ENCODE measurements around the gene FAM78A. TPM values are rescaled to one million over a fixed set of nuclear protein-coding genes. Genes with fewer than 3 reads are reported as not detected.

The FAM78A gene
- total RNA-seq, 1 experiment from 2014 or later, result 31.6 TPM

DNA sequence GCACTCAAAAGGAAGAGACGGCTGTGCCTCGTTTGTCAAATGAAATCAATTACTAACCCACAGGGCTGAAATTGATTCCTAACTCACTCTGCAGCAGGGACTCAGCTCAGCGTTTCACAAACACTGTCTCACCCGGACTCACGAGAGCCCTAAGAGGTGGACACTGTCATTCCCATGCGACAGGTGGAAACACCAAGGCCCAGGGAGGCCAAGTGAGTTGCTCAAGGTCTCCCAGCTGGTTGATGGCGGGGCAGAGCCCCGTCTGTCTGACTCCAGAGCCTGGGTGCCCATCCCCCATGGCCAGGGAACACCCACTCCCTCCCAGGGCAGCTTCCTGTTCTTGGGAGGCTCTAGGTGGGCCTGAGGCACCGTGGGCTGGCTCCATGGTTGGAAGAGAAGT, 11.9 kb upstream of the FAM78A start:
- no peaks in the 10 kb centered on the region for H3K9me3 ChIP-seq (ENCODE audit: low read length)
- H3K27me3 ChIP-seq (ENCODE audit: low read length), result no peaks in the 10 kb centered on the region
- DNase-seq, result no peak
- H3K9ac ChIP-seq (ENCODE audit: low read length), result no peak overlapping the region
- no peak overlapping the region for H3K4me3 ChIP-seq (ENCODE audit: low read length)
- no peaks in the 10 kb centered on the region for H3K79me2 ChIP-seq (ENCODE audit: low read length)
- H2AFZ ChIP-seq (ENCODE audit: low read length), result no peak overlapping the region
- no peaks in the 10 kb centered on the region for H3K9me2 ChIP-seq (replicated peaks; ENCODE audit: insufficient read depth, low read length)
- H3K4me1 ChIP-seq (ENCODE audit: low read length), result peaks cover 4% of the 10 kb centered on the region; the same call in 1 of the 2 replicates
- H3K4me2 ChIP-seq (ENCODE audit: low read depth, low read length, poor library complexity, severe bottlenecking), result no peak overlapping the region
- no peaks in the 10 kb centered on the region for H4K20me1 ChIP-seq (ENCODE audit: insufficient read depth, low read depth, low read length)
- no peak overlapping the region for H3K27ac ChIP-seq (ENCODE audit: low read length)
- no peaks in the 10 kb centered on the region for H3K36me3 ChIP-seq (ENCODE audit: insufficient read depth, low read length)

DNA sequence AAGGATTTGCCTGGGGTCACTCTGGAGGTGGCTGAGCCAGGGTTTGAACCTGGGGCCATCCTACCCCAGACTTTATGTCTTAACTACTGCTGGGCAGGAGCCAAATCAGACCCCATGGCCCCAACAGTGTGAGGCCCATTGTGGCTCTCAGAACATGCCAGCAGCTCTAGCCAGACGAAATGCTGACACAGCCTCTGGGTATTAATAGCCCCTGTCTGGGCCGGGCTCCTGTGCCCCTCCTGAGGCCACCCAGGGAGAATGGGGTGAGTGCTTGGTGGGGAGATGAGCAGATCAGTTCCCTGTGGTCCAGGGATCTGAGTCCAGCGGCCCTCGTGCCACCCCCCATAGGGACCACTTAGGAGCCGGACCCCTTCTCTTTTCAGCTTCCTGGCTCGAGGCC, 11.0 kb upstream of the FAM78A start:
- H3K4me1 ChIP-seq (ENCODE audit: low read length), result peaks cover 4% of the 10 kb centered on the region; the same call in 1 of the 2 replicates
- H3K36me3 ChIP-seq (ENCODE audit: insufficient read depth, low read length), result no peaks in the 10 kb centered on the region
- no peak overlapping the region for H2AFZ ChIP-seq (ENCODE audit: low read length)
- H3K27me3 ChIP-seq (ENCODE audit: low read length), result no peaks in the 10 kb centered on the region
- no peak overlapping the region for H3K9ac ChIP-seq (ENCODE audit: low read length)
- H3K4me3 ChIP-seq (ENCODE audit: low read length), result no peak overlapping the region
- H3K9me2 ChIP-seq (replicated peaks; ENCODE audit: insufficient read depth, low read length), result no peaks in the 10 kb centered on the region
- no peaks in the 10 kb centered on the region for H4K20me1 ChIP-seq (ENCODE audit: insufficient read depth, low read depth, low read length)
- no peak overlapping the region for H3K4me2 ChIP-seq (ENCODE audit: low read depth, low read length, poor library complexity, severe bottlenecking)
- no peaks in the 10 kb centered on the region for H3K79me2 ChIP-seq (ENCODE audit: low read length)
- H3K9me3 ChIP-seq (ENCODE audit: low read length), result no peaks in the 10 kb centered on the region
- no peak for DNase-seq
- no peak overlapping the region for H3K27ac ChIP-seq (ENCODE audit: low read length)

DNA sequence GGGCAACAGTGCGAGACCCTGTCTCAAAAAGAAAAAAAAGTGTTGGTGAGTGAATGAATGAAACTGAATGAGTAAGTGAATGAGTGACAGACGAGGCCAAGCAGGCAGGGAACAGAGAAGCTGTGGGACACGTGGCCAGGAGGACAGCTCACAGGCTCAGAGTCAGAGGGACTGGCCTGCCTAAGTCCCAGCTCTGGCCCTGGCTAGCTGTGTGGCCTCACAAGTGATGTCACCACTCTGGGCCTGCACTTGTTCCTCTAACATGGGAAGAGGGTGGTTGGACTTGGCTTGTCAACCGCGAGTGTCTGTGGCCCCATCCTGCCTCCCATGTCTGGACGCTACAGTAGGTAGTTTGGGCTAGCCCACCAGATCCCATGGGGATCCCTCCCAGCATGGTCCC, 8.5 kb upstream of the FAM78A start:
- H3K4me3 ChIP-seq (ENCODE audit: low read length), result no peak overlapping the region
- DNase-seq, result no peak

DNA sequence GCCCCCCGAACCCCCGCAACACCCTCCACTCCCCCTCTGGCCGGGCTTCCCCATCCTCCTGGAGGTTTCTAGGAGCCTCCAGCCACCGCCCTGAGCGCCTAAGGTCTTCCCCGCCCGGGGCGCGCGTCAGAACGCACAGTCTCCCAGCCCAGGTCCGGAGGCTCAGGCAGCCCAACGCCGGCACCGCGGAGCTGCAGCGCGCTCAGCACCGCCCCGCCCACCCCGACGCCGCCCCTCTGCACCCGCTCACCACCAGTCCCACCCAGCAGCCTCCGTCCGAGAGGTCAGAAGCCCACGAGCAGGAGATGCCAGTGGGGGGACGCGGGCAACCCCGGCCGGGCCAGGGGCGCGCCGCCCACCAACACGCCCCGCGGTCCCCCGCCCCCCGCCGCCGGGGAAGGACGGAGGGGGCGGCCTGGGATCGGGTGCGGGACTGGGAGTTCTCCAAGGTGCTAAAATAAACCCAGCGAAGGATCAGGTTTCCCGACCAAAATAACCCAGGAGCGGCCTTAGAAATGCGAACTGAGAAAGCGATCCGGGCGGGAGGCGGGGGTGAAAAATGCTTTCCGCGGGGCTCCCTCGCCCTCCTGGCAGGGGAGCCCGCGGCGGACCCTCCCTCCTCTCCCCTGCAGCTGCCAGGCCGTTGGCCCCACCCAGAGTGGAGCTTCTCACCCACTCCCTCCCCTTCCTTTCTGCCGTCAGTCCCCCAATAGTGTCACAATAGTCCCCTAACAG, 6.5 kb upstream of the FAM78A start:
- Histone ChIP-seq H3K4me3 (ENCODE audit: low read length) (no peak overlapping the region), H3K9me3 (ENCODE audit: low read length) (no peaks in the 10 kb centered on the region), H3K79me2 (ENCODE audit: low read length) (no peaks in the 10 kb centered on the region), H2AFZ (ENCODE audit: low read length) (no peak overlapping the region), H3K9ac (ENCODE audit: low read length) (no peak overlapping the region), H3K36me3 (ENCODE audit: insufficient read depth, low read length) (no peaks in the 10 kb centered on the region), H3K4me2 (ENCODE audit: low read depth, low read length, poor library complexity, severe bottlenecking) (no peak overlapping the region), H3K4me1 (ENCODE audit: low read length) (peaks cover 10% of the 10 kb centered on the region), H3K27me3 (ENCODE audit: low read length) (no peaks in the 10 kb centered on the region), H3K9me2 (replicated peaks; ENCODE audit: insufficient read depth, low read length) (no peaks in the 10 kb centered on the region), H4K20me1 (ENCODE audit: insufficient read depth, low read depth, low read length) (no peaks in the 10 kb centered on the region), H3K27ac (ENCODE audit: low read length) (no peak overlapping the region)
- DNase-seq, result no peak

More for the DNA sequence above, 8.5 kb upstream of the FAM78A start:
- Histone ChIP-seq H2AFZ (ENCODE audit: low read length) (no peak overlapping the region), H3K27ac (ENCODE audit: low read length) (no peak overlapping the region), H3K9me3 (ENCODE audit: low read length) (no peaks in the 10 kb centered on the region), H3K27me3 (ENCODE audit: low read length) (no peaks in the 10 kb centered on the region), H3K4me2 (ENCODE audit: low read depth, low read length, poor library complexity, severe bottlenecking) (no peak overlapping the region), H3K9me2 (replicated peaks; ENCODE audit: insufficient read depth, low read length) (no peaks in the 10 kb centered on the region), H3K4me1 (ENCODE audit: low read length) (peaks cover 4% of the 10 kb centered on the region; the same call in 1 of the 2 replicates), H4K20me1 (ENCODE audit: insufficient read depth, low read depth, low read length) (no peaks in the 10 kb centered on the region), H3K9ac (ENCODE audit: low read length) (no peak overlapping the region), H3K79me2 (ENCODE audit: low read length) (no peaks in the 10 kb centered on the region), H3K36me3 (ENCODE audit: insufficient read depth, low read length) (no peaks in the 10 kb centered on the region)

DNA sequence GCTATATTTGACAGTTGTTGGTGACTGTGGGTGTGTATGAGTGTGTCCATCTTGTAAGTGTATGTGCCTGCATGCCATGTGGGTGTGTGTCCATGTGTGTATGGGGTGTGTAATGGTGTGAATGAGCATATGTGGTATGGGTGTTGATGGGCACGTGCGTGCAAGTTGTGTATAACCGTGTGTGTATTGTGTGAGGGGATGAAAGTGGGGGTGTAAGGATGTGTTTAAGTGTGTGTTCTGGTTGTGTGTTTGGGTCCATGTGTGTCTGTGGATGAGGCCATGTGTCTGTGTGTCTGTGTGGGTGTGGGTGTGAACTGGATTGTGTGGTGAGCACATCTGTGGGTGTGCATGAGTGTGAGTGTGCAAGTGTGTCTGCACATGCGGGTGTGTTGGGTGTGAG, 5.9 kb upstream of the FAM78A start:
- Histone ChIP-seq H3K9me2 (replicated peaks; ENCODE audit: insufficient read depth, low read length) (no peaks in the 10 kb centered on the region), H4K20me1 (ENCODE audit: insufficient read depth, low read depth, low read length) (no peaks in the 10 kb centered on the region), H3K79me2 (ENCODE audit: low read length) (no peaks in the 10 kb centered on the region), H3K9me3 (ENCODE audit: low read length) (no peaks in the 10 kb centered on the region), H3K36me3 (ENCODE audit: insufficient read depth, low read length) (no peaks in the 10 kb centered on the region), H3K4me3 (ENCODE audit: low read length) (no peak overlapping the region), H3K27ac (ENCODE audit: low read length) (no peak overlapping the region), H3K27me3 (ENCODE audit: low read length) (no peaks in the 10 kb centered on the region), H2AFZ (ENCODE audit: low read length) (no peak overlapping the region), H3K9ac (ENCODE audit: low read length) (no peak overlapping the region), H3K4me2 (ENCODE audit: low read depth, low read length, poor library complexity, severe bottlenecking) (no peak overlapping the region), H3K4me1 (ENCODE audit: low read length) (peaks cover 10% of the 10 kb centered on the region)
- no peak for DNase-seq

DNA sequence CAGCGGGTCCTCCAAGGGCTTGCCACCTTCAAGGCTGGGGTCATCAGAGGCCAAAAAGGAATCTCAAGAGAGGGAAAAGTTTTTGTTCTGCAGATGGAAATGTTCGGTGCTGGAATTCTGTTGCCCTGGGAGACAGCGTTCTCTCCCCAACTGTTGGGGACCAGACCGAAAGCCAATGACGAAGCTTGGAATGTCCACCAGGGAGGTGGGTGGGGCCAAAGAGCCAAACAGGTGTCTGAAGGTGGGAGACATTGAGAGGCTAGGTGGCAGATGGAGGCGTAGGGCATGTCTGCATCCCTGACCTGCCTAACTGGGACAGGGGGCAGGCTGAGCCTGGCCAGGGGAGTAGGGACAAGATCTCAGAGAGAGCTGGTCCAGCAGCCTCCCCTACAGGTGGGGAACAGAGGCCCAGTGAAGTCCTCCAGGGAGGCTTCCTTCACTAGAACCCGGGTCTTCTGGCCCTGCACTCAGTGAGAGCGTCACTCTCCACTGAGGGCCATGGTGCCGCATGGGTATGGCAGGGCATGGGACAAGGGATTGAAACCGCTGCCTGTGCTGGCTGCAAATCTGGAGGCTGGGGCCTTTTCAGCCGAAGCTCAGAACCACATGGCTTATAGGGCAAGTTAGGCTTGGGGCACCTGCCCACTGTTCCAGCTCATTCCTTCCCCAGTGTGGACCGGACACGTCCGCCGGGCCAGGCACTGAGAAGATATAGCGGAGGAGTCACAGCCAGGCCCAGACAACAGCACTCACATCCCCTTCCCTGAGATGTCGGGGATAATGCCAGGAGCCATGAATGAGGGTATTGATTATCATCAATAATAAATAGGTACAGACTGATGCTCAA, 5.0 kb upstream of the FAM78A start:
- Histone ChIP-seq H3K79me2 (ENCODE audit: low read length) (peaks cover 2% of the 10 kb centered on the region), H2AFZ (ENCODE audit: low read length) (no peak overlapping the region), H3K4me1 (ENCODE audit: low read length) (peaks cover 10% of the 10 kb centered on the region), H3K9me3 (ENCODE audit: low read length) (no peaks in the 10 kb centered on the region), H4K20me1 (ENCODE audit: insufficient read depth, low read depth, low read length) (no peaks in the 10 kb centered on the region), H3K9ac (ENCODE audit: low read length) (no peak overlapping the region), H3K9me2 (replicated peaks; ENCODE audit: insufficient read depth, low read length) (no peaks in the 10 kb centered on the region), H3K36me3 (ENCODE audit: insufficient read depth, low read length) (no peaks in the 10 kb centered on the region), H3K27me3 (ENCODE audit: low read length) (no peaks in the 10 kb centered on the region), H3K4me3 (ENCODE audit: low read length) (no peak overlapping the region), H3K27ac (ENCODE audit: low read length) (no peak overlapping the region), H3K4me2 (ENCODE audit: low read depth, low read length, poor library complexity, severe bottlenecking) (no peak overlapping the region)
- DNase-seq, result no peak

DNA sequence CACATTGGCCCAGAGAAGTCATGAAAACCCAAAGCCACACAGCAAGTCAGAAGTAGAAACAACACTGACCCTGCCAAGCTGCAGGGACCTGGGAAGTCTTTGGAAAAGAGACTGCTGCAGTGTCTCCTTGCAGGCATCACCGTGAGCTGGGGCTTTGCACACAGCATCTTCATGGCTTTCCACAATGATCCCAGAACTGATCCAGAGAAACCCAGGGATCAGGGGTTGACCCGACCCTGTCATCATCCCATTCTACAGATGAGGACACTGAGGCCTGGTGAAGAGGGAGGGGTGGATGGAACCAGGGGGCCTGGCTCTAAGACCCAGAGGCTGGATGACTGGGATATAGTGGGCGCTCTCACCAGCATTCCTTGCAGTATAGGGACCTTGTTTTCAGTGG, 4.3 kb upstream of the FAM78A start:
- H3K79me2 ChIP-seq (ENCODE audit: low read length), result peaks cover 8% of the 10 kb centered on the region
- no peaks in the 10 kb centered on the region for H3K27me3 ChIP-seq (ENCODE audit: low read length)
- H4K20me1 ChIP-seq (ENCODE audit: insufficient read depth, low read depth, low read length), result no peaks in the 10 kb centered on the region
- H3K4me3 ChIP-seq (ENCODE audit: low read length), result no peak overlapping the region
- H3K36me3 ChIP-seq (ENCODE audit: insufficient read depth, low read length), result no peaks in the 10 kb centered on the region
- H3K4me2 ChIP-seq (ENCODE audit: low read depth, low read length, poor library complexity, severe bottlenecking), result no peak overlapping the region
- H3K9ac ChIP-seq (ENCODE audit: low read length), result no peak overlapping the region
- H3K27ac ChIP-seq (ENCODE audit: low read length), result no peak overlapping the region
- peaks cover 10% of the 10 kb centered on the region for H3K4me1 ChIP-seq (ENCODE audit: low read length)
- no peak overlapping the region for H2AFZ ChIP-seq (ENCODE audit: low read length)
- H3K9me2 ChIP-seq (replicated peaks; ENCODE audit: insufficient read depth, low read length), result no peaks in the 10 kb centered on the region
- no peaks in the 10 kb centered on the region for H3K9me3 ChIP-seq (ENCODE audit: low read length)
- no peak for DNase-seq

DNA sequence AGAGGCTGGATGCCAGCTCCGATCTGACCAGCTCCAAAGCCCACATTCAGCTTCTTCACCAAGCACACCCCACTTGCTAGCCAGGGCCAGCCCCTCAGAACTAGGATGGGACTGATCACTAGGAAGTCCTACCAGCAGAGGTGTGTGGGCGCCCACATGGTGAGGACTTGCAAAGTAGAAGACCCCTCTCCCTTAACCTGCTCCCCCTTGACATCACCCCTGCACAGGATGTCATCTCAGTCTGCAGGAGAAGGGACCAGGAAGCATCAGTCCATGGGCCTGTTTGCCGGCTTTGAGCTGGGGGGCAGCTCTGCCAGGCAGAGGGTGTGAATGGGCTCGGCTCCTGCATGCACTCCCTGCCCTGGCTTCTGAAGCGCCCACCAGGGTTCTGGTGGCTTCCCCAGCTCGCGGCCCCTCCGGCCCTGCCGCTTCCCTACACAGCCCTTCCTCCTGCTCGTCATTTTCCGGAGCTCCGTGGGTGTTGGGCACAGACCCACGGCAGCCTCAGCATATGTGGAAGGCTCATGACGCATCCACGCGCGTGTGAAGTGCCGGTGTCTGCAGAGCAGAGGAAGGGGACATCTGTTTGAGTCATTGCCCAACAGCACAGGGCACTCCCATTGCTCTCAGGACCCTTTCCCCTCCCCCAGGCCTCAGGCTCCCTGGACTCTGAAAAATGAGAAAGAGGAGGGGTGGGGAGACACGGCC, 3.7 kb upstream of the FAM78A start:
- Histone ChIP-seq H3K9me2 (replicated peaks; ENCODE audit: insufficient read depth, low read length) (no peaks in the 10 kb centered on the region), H3K9me3 (ENCODE audit: low read length) (no peaks in the 10 kb centered on the region), H2AFZ (ENCODE audit: low read length) (no peak overlapping the region), H3K4me1 (ENCODE audit: low read length) (peaks cover 10% of the 10 kb centered on the region), H3K79me2 (ENCODE audit: low read length) (peaks cover 15% of the 10 kb centered on the region), H3K27ac (ENCODE audit: low read length) (no peak overlapping the region), H3K4me2 (ENCODE audit: low read depth, low read length, poor library complexity, severe bottlenecking) (no peak overlapping the region), H3K36me3 (ENCODE audit: insufficient read depth, low read length) (no peaks in the 10 kb centered on the region), H3K4me3 (ENCODE audit: low read length) (no peak overlapping the region), H4K20me1 (ENCODE audit: insufficient read depth, low read depth, low read length) (no peaks in the 10 kb centered on the region), H3K27me3 (ENCODE audit: low read length) (no peaks in the 10 kb centered on the region), H3K9ac (ENCODE audit: low read length) (no peak overlapping the region)
- no peak for DNase-seq
